GM19351 (cell line): ENCODE data around the gene NINJ2.

Experiments used
- ATAC-seq: cut with Tn5 transposase; IDR thresholded peaks from one replicate; pipeline ENCODE4 v1.9.1; 2021; ENCODE audit warnings: mild to moderate bottlenecking, moderate library complexity; ENCODE audit not compliant: unreplicated experiment

NINJ2 gene

DNA sequence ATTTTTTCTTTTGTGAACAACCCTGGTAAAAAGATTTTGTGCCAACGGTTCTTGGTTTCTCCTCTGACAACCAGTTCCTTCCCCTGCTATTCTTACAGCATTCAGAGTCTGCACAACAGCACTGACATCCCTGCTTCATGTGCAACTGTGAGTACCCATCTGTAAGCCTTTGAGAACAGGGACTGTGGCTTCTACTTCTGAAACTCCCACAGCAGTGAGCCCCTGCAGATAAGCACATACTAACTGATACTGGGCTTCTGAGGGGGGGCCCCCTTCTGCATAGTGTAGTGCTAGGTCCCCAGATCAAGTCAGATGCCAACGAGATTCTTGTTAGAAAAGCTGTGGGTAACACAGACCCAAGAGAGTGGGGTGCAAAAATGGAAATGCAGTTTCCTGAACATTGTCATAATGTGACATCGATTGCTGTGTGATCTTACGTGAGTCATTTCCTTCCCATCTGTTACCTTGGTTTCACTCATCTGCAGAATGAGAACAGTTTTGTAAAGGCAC lies 11.1 kb upstream of the NINJ2 start:
- ATAC-seq = peak; percentile 87

GRCh38 chr12:673849-674248 lies 10.6 kb upstream of the NINJ2 start:
- peak; percentile 16 for ATAC-seq

DNA sequence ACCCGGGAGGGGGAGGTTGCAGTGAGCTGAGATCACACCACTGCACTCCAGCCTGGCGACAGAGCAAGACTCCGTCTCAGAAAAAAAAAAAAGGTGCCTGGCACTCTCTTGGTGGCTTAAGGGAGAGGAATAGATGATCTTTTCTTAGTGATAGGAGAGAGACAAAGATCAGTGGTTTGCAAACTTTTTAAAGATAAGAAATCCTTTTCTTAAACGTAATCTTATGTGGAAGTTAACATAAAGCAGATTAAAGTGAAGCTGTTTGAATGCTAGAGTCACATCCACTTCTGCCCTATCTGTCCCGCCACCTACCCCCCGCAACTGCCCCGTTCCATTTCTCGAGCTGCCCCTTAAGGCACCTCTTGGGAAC lies 6.3 kb upstream of the NINJ2 start:
- no peak for ATAC-seq

GRCh38 chr12:668090-668481 lies 4.8 kb upstream of the NINJ2 start:
- no peak for ATAC-seq

- ATAC-seq = peak; percentile 58
Observed at GRCh38 chr12:666766-667308, 3.6 kb upstream of the NINJ2 start.

DNA sequence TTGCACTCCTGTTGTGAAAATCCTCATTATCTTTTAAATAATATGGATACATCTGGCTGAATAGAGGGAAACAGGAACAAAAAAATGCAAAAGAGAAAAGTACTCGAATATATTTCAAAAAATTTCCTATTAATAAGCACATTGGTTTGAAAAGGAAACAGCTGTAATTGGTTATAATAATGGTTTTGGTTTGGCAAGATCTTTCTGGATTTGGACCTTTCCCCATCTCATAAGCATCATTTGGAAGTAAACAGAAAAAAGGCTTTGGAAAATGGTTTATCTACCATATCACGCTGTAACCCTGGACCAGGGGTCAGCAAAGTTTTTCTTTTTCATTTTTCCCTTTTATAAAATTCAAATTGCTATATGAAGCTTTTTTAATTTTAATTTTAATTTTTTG lies 2.8 kb upstream of the NINJ2 start:
- no peak for ATAC-seq

DNA sequence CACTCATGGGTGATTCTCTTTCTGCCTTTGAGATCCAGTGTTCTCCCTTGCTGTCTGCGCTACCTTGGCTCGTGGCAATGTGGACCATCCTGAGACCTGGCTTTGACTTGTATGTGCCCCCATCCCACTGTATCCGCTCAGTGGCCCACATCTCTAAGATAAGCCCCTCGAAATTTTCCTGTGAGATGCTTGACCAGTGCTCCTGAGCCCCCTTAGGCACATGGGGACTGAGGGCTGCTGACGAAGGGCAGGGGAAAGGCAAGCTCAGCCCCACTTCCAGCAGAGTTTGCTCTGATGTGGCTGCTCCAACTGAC lies 1.5 kb upstream of the NINJ2 start:
- ATAC-seq = no peak

DNA sequence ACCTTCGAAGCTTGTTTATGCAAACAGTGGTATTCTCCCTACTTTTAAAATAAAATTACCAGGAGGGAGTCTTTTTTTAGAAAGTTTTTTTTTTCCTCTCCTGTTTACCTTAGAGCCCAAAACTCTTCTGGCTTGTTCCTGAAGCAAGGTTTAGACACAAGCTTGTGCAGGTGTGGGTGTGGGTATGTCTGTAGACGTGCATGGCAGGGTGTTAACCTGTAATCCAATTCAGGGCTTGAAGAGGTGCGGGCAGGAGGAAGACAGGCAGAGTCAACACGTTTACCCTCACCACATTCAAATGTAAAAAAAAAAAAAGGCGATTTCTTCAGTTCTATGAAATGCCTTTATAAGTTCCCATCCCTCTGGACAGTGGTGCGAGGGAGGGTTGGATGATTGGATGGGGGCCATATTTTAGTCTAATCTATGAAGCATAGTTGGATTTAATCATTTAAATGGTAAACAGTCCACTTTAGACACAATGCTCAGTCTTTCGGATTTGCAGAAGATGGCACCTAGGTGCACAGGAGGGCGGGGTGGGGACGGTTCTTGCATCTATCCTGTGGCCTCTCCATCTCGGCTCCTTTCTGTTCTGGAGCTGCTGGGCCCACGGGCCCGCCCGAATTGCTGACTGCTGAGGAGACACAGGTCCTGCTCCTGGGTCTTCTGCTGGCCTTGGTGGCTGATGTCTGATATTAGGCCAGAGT lies 982 bp upstream of the NINJ2 start:
- ATAC-seq = no peak

- ATAC-seq = no peak
Observed at GRCh38 chr12:662566-663292, 516 bp downstream of the NINJ2 start.

DNA sequence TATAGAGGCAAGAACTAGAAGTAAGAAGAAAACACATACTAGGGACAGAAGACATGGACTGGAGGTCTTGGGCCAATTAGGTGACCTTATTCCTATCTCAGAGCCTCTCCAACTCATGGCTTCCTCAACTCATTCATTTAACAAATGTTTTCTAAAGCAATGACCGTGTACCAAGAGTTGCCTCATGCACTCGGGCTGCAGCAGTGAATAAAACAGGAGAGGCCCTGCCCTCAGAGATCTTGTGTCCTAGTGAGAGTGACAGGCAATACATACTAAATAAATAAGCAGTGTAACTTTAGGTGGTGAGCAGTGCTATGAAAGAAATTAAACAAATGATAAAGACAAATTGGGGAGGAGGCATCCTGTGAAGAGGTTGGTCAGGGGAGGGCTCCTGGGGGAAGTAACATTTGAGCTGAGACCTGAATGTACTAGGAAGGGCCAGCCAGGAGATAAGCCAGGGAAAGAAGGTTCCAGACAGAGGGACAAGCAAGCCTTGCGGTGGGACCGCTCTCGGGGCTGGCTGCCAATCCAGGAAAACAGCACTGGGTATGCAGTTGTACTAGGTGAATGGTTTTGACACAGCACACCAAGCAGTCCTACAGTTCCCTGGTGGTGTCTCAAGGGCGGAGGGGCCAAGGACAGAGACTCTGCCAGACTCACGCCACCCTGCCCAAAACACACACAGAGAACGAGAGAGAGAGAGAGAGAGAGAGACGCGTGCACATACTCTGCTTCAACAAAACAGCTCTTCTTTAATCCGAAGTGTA lies 1.3 kb downstream of the NINJ2 start:
- ATAC-seq = no peak

GRCh38 chr12:659090-659683 lies 4.1 kb downstream of the NINJ2 start:
- ATAC-seq = peak; percentile 76

- no peak for ATAC-seq
Observed at GRCh38 chr12:650983-651382, 12.3 kb downstream of the NINJ2 start.

- no peak for ATAC-seq
Observed at GRCh38 chr12:647385-648085, 15.7 kb downstream of the NINJ2 start.

DNA sequence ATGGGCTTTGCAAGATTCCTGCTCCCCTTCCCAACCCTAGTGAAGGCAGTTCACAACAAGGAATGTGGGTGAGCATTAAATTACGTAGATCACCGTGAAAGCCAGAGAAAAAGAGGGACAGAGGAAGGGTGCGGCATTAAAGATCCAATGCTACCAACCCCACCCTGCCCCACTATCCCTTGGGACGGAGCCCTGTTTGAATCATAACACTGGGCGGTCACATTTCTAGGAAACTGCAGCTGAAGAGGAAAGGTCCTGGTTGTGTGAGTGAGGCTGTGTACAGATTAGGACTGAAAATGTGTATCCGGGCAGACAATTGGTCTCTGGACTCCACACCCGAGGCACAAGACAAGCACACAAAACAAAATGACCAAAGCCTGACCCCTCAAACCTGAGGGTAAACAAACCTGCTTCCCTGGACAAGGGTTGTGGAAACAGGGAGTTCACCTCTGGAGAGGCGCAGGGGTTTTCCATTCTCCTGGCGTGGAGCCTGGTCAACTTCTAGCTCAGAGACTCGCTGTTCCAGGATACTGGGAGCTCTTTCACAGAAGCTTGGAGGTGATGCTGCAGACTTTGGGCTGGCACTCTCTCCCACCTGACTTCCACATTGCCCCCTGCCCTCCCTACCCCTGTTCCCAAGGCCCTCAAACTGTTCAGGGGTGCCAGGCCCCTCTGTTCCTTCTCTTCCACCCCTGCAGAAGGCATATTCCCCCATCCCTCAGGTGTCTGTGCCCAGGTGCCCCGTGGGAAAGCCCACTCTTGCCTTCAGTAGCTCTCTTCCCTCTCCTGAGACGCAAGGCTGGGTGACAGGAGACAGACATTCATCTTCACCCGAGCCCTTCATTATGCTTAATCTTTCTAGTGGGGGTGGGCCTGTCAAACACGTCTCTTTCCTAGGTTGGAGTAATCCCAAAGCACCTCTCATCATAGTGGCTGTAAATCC lies 16.5 kb downstream of the NINJ2 start:
- no peak for ATAC-seq

DNA sequence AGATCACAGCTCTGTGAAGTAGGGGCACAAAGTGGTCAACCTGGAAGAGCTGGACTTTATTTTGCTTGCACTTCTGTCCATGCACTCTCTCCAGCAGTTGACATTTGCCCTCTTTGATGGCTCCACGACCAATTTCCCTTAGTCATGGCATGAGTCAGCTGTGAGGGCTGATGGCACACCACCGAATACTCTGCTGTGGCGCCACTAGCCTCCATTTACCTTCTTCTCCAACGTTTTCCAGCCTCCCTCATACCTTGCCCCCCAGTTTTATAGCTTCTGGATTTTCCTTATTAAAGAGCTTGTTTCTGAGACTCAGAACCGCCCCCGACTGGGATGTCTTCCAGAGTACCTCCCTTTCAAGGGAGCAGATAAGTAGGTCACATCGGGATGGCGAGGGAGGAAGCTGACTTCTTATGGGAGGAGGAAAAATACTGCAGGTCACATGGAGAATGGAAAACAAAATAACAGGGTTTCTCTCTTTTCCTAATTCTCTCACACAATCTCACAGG lies 17.6 kb downstream of the NINJ2 start:
- no peak for ATAC-seq

DNA sequence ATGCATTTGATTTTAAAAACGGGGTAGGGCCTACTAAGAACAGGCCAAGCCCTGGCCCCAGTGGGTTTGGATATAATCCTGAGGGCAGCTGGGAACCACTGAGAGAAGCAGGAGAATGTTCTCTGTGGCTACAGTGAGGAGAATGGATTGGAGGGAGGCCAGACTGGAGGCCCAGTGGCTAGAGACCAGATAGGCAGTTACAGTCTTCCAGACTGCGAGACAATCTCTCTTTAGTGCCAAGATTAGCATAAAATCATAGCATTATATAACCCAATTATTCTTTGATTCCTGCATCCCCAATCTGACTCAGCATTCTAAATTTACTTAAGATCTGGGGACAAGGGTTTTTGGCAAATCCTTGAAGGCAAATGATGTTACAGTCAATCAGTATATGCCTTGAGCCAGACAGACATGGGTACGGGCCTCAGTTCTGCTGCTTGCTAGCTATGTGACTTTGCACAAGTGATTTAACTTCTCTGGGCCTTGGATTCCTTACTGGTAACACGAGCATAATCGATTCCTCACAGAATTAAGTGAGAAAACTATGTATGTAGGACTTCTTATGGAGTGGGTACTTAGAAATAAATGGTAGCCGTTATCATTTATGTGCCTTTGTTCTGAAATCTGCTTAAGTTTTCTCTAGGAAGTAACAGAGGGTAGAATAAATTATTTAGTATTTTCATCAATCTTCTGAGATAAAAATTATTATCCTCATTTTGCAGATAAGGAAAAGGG lies 18.3 kb downstream of the NINJ2 start:
- no peak for ATAC-seq

DNA sequence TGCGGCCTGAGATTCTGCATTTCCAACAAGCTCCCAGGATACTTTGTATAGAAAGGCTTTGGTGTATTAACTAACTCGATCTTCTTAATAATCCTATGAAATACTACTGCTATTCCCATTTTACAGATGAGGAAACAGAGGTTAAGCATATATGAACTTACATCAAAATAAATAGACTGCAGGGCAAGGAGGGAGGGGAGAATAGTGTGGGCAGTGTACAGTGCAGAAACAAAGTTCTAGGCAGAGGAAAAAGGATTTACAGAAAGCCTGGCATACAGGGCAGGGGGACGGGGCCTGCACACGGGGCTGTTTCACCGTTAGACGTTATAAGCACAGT lies 19.0 kb downstream of the NINJ2 start:
- ATAC-seq = no peak

DNA sequence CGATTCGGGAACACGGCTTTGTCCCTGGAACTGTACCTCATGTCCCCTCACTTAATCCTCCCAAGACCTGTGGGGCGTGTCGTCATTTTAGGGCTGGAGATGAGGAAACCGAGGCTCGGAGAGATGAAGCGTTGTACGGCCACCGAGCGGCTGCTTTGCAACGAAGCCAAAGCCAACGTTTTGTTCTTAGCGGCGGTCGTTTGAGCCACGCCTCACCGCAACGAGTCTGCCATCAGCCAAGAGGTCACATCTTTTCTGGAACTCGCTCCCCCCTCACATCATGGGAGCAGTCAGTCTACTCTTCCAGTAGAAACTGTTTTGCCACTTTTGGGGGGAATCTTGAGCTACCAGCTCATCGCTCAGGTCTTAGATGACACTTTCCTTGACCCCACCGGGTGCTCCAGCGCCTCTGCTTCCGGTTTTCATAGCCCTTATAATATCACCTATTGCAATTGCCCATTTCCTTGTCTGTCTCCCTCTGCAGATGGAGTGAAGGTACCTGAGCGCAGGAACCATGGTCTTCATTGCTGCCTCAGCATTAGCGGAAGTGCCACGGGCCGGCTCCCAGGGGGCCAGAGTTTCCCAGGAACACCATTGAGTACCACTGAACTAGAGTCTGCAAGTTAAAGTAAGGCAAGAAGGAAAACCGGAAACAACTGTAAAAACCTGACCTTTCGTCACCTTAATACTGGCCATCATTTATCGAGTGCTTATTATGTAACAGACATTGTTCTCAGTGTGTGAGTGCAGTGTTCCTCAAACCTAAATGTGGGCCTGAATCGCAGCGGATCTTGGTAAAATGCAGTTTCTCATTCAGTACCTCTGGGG lies 19.6 kb downstream of the NINJ2 start:
- ATAC-seq = no peak
